Measurements from ENCODE around the gene ZBTB40. TPM values are rescaled to one million over a fixed set of nuclear protein-coding genes. Genes with fewer than 3 reads are reported as not detected.

The ZBTB40 gene
- total and polyA plus RNA-seq, 2 of the 13 experiments (the other 11 are each of a cell fraction or from before 2014, with no cell fraction given), result 8.8 to 16.5 TPM

- TF ChIP-seq ZNF318 (CRISPR knock-in tag; IDR thresholded peaks at IDR 0.05) (0 out of 2 replicates have a peak, but pooled peaks have one; percentile 23), ZNF484 (CRISPR knock-in tag; IDR thresholded peaks at IDR 0.05; ENCODE audit: borderline replicate concordance, low read depth) (0 out of 2 replicates have a peak, but pooled peaks have one; percentile 63), ZFP37 (CRISPR knock-in tag; IDR thresholded peaks at IDR 0.05; ENCODE audit: borderline replicate concordance) (no peak), SIN3A (IDR thresholded peaks at IDR 0.05; ENCODE audit: borderline replicate concordance, low read depth, low read length) (peak; percentile 96), NFKB2 (CRISPR knock-in tag; IDR thresholded peaks at IDR 0.05; ENCODE audit: borderline replicate concordance) (peak; percentile 67; the same call in 1 of the 2 replicates), ZNF800 (CRISPR knock-in tag; IDR thresholded peaks at IDR 0.05) (no peak), CCDC6 (CRISPR knock-in tag; IDR thresholded peaks at IDR 0.05) (peak; percentile 83; the same call in 1 of the 2 replicates), MTA1 (CRISPR knock-in tag; IDR thresholded peaks at IDR 0.05; ENCODE audit: borderline replicate concordance) (no peak; the same call in 1 of the 2 replicates), ZBTB1 (CRISPR knock-in tag; IDR thresholded peaks at IDR 0.05; ENCODE audit: borderline replicate concordance) (no peak), HMG20A (CRISPR knock-in tag; IDR thresholded peaks at IDR 0.05; ENCODE audit: borderline replicate concordance) (no peak; the same call in 1 of the 2 replicates), PCBP1 (IDR thresholded peaks at IDR 0.05; ENCODE audit: borderline replicate concordance, low read depth, low read length) (no peak), ATRX (CRISPR knock-in tag; IDR thresholded peaks at IDR 0.05; ENCODE audit: borderline replicate concordance) (no peak), RAD51 (IDR thresholded peaks at IDR 0.05; ENCODE audit: borderline replicate concordance) (peak; percentile 98), NFATC3 (CRISPR knock-in tag; IDR thresholded peaks at IDR 0.05) (no peak), ZFP41 (CRISPR knock-in tag; IDR thresholded peaks at IDR 0.05; ENCODE audit: borderline replicate concordance) (no peak), SETDB1 (CRISPR knock-in tag; IDR thresholded peaks at IDR 0.05; ENCODE audit: borderline replicate concordance) (no peak), MXD4 (CRISPR knock-in tag; IDR thresholded peaks at IDR 0.05) (peak; percentile 89), KMT2B (CRISPR knock-in tag; IDR thresholded peaks at IDR 0.05) (peak; percentile 98), SIN3B (IDR thresholded peaks at IDR 0.05; ENCODE audit: low read length) (0 out of 2 replicates have a peak, but pooled peaks have one; percentile 67), CEBPB (IDR thresholded peaks at IDR 0.05; ENCODE audit: borderline replicate concordance, low read depth, low read length) (no peak)
These were observed at the start of gene ZBTB40 (continued) for GRCh38 chr1:22451702-22452480.

Measured in HepG2 (cell line).